Measurements from ENCODE around the gene CACNA1G.
A peak's percentile ranks its signal among the peaks of the same experiment; 100 is the strongest.

The CACNA1G gene

DNA sequence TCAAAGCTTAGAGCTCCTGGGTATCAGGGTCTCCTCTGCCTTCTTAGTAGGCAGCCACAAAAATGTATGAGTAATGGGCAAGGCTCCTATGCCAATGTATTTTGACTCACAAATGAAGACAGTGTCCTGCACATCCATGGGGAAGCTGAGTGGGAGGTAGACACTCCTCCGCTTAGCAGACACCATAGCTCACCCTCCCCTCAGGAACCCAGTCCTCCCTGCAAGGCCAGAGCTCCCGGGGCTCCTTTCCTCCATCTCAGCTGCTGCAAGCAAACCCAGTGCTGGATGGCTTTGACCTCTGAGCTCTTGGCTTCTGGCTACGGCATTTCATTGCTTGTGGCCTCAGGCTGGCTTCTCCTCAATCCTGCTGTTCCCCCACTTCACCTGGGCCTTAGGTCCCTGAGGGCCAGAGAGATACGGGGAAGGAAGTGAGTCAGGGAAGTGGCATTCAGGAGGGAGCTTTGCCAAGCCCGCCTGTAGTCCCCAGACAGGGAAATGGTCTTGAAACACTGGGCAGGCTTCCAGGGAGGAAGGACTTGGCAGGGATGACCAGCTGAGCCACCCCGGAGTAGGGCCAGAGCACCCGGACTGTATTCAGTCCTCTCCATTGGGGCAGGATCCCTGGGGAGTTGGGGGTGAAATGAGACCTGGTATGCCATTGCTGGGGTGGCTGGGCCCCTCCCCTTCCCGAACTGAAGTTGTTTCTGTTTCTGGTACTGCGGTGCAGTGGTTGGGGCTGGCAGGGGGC lies 78.6 kb downstream of the CACNA1G start:
- peak overlapping the region; percentile 33 to 90 (median 86) for H3K27ac Mint-ChIP-seq
- no peak overlapping the region for H3K4me3 Mint-ChIP-seq
- H3K4me1 Mint-ChIP-seq = peaks cover 43% of the 10 kb centered on the region
- no peaks in the 10 kb centered on the region for H3K36me3 Mint-ChIP-seq (ENCODE audit: low read depth)
- TF ChIP-seq, protein P1, sequence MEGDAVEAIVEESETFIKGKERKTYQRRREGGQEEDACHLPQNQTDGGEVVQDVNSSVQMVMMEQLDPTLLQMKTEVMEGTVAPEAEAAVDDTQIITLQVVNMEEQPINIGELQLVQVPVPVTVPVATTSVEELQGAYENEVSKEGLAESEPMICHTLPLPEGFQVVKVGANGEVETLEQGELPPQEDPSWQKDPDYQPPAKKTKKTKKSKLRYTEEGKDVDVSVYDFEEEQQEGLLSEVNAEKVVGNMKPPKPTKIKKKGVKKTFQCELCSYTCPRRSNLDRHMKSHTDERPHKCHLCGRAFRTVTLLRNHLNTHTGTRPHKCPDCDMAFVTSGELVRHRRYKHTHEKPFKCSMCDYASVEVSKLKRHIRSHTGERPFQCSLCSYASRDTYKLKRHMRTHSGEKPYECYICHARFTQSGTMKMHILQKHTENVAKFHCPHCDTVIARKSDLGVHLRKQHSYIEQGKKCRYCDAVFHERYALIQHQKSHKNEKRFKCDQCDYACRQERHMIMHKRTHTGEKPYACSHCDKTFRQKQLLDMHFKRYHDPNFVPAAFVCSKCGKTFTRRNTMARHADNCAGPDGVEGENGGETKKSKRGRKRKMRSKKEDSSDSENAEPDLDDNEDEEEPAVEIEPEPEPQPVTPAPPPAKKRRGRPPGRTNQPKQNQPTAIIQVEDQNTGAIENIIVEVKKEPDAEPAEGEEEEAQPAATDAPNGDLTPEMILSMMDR (IDR thresholded peaks at IDR 0.05; ENCODE audit: unreplicated experiment in 3 of 3) = no peak
- H3K27me3 Mint-ChIP-seq (ENCODE audit: low read depth) = peaks cover 56% of the 10 kb centered on the region
- H3K9me3 Mint-ChIP-seq = no peaks in the 10 kb centered on the region

DNA sequence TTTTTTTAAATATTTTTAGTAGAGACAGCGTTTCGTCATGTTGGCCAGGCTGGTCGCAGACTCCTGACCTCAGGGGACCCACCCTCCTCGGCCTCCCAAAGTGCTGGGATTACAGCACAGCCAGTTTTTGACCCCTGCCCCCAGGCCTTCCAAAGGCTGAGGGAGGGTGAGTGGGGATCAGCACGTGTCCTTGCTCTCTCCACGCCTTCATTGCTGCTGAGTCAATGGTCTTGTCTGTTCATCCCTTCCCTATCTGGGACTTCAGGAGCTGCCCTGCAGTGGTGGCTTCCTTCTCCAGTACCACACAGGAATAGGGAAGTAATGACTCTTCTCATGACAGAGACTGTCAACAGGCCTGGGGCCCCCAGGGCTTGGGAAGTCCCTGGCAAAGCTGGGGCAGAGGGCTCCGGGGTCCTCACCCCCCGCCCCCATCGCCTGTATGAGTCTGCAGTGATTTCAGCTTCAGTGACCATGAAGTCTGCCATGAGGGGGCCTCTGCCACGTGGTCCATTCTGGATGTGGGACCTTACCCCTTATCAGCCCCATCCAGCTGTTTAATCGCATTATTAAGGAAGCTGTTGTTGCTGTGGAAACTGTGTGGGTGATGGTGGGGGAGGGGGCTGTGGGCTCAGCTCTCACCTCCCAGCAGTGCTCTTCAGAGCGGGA lies 80.3 kb downstream of the CACNA1G start:
- Mint-ChIP-seq H3K36me3 (ENCODE audit: low read depth) (no peaks in the 10 kb centered on the region), H3K27ac (peak overlapping the region in 2 of 3 experiments; percentile 34 to 47), H3K4me1 (peaks cover 42% of the 10 kb centered on the region), H3K4me3 (no peak overlapping the region), H3K9me3 (no peaks in the 10 kb centered on the region), H3K27me3 (ENCODE audit: low read depth) (peaks cover 43% of the 10 kb centered on the region)
- TF ChIP-seq, protein P1 (IDR thresholded peaks at IDR 0.05; ENCODE audit: unreplicated experiment in 3 of 3) = no peak

GRCh38 chr17:50641357-50641756 lies 80.8 kb downstream of the CACNA1G start:
- TF ChIP-seq, protein P1 (IDR thresholded peaks at IDR 0.05; ENCODE audit: unreplicated experiment in 3 of 3) = no peak
- Mint-ChIP-seq H3K27ac (peak overlapping the region in 2 of 3 experiments; percentile 34 to 47), H3K4me1 (peaks cover 37% of the 10 kb centered on the region), H3K4me3 (no peak overlapping the region), H3K36me3 (ENCODE audit: low read depth) (no peaks in the 10 kb centered on the region), H3K9me3 (no peaks in the 10 kb centered on the region), H3K27me3 (ENCODE audit: low read depth) (peaks cover 37% of the 10 kb centered on the region)

DNA sequence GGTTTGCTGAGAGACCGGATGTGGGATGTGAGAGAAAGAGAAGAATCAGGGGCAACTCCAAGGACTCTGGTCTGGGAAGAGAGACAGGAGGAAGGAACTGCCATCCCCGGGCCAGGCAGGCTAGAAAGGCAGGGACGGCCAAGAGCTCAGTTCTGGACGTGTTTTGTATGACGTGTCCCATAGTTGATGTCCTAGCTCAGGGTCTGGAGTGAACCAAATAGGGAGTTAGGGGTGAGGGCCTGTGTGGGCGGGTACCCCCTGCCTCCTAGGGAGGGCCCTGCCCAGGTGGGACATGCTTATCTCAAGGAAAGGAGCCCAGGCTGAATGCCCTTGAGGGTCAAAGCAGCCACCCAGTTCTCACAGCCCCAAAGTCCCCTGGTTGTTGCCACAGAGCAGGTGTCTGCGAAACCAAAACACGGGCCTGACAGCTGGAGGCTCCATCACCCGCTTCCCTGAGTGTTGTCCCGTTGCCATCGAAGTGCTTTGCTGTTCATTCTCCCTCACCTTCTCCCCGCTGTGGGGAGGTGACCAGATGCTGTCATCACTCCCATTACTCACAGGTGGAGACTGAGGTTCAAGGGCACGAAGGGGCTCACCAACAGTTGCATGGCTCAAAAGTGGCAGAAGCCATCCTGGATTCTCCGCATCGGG lies 81.7 kb downstream of the CACNA1G start:
- TF ChIP-seq, protein P1 (IDR thresholded peaks at IDR 0.05; ENCODE audit: unreplicated experiment in 3 of 3) = no peak
- H3K4me1 Mint-ChIP-seq = peaks cover 34% of the 10 kb centered on the region
- H3K36me3 Mint-ChIP-seq (ENCODE audit: low read depth) = no peaks in the 10 kb centered on the region
- H3K9me3 Mint-ChIP-seq = peaks cover 1% of the 10 kb centered on the region
- peak overlapping the region in 1 of 3 experiments; percentile 57 for H3K27ac Mint-ChIP-seq
- peaks cover 29% of the 10 kb centered on the region for H3K27me3 Mint-ChIP-seq (ENCODE audit: low read depth)
- no peak overlapping the region for H3K4me3 Mint-ChIP-seq

DNA sequence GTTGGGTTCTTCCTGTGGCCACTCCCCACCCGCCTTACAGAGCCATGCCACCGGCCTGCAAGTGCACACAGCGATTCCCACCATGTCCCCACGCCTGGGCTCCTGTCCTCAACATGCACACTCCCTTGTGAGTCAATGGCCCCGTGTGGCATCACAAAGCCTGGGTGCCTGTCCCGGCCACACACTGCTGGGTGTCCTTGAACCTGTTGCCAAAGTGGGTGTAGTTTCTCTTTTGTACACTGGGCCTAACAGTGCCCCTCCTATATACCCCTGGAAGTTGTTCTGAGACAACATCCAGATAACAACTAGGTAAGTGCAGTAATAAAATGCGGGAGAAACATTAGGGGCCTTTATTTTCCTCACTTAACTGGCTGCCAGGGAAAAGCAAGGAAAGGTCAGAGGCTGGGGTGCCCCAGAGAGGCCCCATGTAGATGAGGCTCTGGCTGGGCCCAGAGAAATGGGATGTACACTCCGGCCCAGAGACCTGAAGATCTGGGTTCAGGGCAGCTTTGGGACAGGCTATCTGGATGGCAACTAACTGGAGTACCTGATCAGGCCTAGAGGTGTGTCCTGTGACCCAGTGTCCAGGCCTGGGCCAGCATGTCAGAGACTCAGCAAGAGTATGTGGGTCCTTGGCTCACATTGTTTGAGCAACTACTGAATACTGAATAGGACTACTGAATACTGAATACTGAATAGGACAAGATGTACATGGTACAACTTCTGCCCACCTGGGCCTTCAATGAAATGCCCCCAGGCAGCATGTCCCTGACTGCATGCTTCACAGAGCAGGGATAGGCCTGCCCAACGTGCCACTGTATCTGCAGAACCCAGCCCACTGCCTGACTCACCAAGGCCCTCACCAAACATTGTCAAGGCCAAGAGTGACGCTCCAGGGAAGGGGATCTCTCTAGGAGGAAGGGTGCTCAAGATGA lies 82.5 kb downstream of the CACNA1G start:
- TF ChIP-seq, protein P1 (IDR thresholded peaks at IDR 0.05; ENCODE audit: unreplicated experiment in 3 of 3) = no peak
- Mint-ChIP-seq H3K9me3 (peaks cover 4% of the 10 kb centered on the region), H3K27ac (no peak overlapping the region), H3K36me3 (ENCODE audit: low read depth) (no peaks in the 10 kb centered on the region), H3K4me1 (peaks cover 26% of the 10 kb centered on the region), H3K27me3 (ENCODE audit: low read depth) (peaks cover 23% of the 10 kb centered on the region), H3K4me3 (no peak overlapping the region)

Measured in nephron (organoid).